ENCODE results near the gene CFAP43. TPM values are rescaled to one million over a fixed set of nuclear protein-coding genes. Genes with fewer than 3 reads are reported as not detected.
"Not testable (repeated sequence)": the region's sequence is repeated elsewhere in the genome, so short reads cannot be mapped to it uniquely, and the experiment has no call there.

The CFAP43 gene
- total RNA-seq, 1 donor from 2014 or later = 0.25 TPM

GRCh38 chr10:104197364-104197763, 34.8 kb downstream of the CFAP43 start:
- H3K9me3 ChIP-seq = no peaks in the 10 kb centered on the region
- DNase-seq (ENCODE audit: extremely low spot score in 2 of 2) = no peak
- TF ChIP-seq POLR2AphosphoS5 (IDR thresholded peaks at IDR 0.05; ENCODE audit: insufficient read depth in 1 of 2, low read depth in 1 of 2) (no peak), POLR2A (IDR thresholded peaks at IDR 0.05) (no peak)
- H3K4me1 ChIP-seq = no peaks in the 10 kb centered on the region
- no peaks in the 10 kb centered on the region for H3K36me3 ChIP-seq
- no peak overlapping the region for H3K4me3 ChIP-seq
- intact Hi-C loops (cut with DNase I) = no loop called here
- H3K27ac ChIP-seq = no peak overlapping the region
- no peaks in the 10 kb centered on the region for H3K27me3 ChIP-seq

DNA sequence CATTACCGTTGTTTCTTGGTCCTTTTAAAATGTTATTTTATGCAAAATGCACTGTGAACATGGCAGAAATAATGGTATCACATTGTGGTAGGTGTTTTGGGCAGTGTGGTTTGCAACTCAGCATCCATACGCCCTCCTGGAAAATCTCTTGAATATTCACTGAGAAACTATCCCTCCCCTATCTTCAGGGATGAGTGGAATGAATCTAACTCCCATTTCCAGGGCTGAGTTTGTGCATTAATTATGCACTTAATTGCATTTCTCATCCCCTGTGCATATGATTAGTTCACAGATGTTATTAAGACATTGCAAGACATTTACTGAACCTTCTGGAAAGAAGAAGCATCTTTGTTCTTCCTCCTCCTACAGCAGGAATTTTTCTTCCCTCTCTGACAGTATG, 36.5 kb downstream of the CFAP43 start:
- DNase-seq (ENCODE audit: extremely low spot score in 2 of 2) = no peak
- Histone ChIP-seq H3K9me3 (no peaks in the 10 kb centered on the region), H3K27ac (no peak overlapping the region), H3K4me1 (no peaks in the 10 kb centered on the region), H3K36me3 (no peaks in the 10 kb centered on the region), H3K27me3 (no peaks in the 10 kb centered on the region), H3K4me3 (no peak overlapping the region)
- TF ChIP-seq POLR2AphosphoS5 (IDR thresholded peaks at IDR 0.05; ENCODE audit: insufficient read depth in 1 of 2, low read depth in 1 of 2) (no peak), CTCF (IDR thresholded peaks at IDR 0.05) (no peak), POLR2A (IDR thresholded peaks at IDR 0.05) (no peak)
- intact Hi-C loops (cut with DNase I) = no loop called here

DNA sequence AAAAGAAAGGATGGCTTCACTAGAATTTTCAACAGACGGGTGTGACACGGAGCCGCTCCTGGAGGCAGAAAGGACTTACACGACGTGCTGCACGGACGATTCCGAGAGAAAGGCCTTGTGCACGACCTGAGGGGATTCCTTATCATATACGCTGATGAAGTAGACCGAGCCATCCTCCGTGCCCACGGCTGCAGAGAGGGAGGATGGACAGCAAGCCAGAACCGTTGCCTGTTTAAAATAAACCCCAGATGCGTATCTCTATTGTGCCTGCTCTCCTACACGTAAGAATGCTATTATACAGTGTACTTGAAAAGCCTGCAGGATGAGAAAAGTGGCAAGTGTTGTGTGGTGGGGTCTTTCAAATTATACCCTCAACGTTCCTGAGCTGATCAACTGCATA, 38.4 kb downstream of the CFAP43 start:
- H3K4me1 ChIP-seq = no peaks in the 10 kb centered on the region
- H3K4me3 ChIP-seq = no peak overlapping the region
- no peak for TF ChIP-seq POLR2AphosphoS5 (IDR thresholded peaks at IDR 0.05; ENCODE audit: insufficient read depth in 1 of 2, low read depth in 1 of 2)
- TF ChIP-seq CTCF (IDR thresholded peaks at IDR 0.05) = no peak
- no peak for TF ChIP-seq POLR2A (IDR thresholded peaks at IDR 0.05)
- no peaks in the 10 kb centered on the region for H3K36me3 ChIP-seq
- no peak for DNase-seq (ENCODE audit: extremely low spot score in 2 of 2)
- intact Hi-C loops (cut with DNase I) = no loop called here
- H3K27ac ChIP-seq = no peak overlapping the region
- no peaks in the 10 kb centered on the region for H3K9me3 ChIP-seq
- H3K27me3 ChIP-seq = no peaks in the 10 kb centered on the region

DNA sequence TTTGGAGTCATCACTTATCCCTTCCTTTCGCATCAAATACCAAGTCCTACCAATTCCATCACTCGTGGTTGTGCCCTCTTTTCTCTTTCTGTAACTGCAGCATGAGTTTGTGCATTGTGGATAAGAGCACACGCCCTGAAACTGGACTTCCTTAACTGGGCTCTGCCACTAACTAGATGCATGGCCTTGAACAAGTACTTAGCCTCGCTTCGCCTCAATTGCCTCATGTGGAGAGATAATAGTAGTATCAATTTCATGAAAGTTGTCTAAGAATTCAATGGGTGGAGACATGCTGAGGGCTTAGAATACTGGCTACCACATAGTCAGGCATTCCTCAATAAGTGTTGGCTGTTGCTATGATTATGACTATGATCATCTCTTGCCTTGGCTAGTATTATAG, 41.5 kb downstream of the CFAP43 start:
- DNase-seq (ENCODE audit: extremely low spot score in 2 of 2) = no peak
- Histone ChIP-seq H3K27ac (no peak overlapping the region), H3K9me3 (no peaks in the 10 kb centered on the region), H3K4me1 (no peaks in the 10 kb centered on the region), H3K27me3 (no peaks in the 10 kb centered on the region), H3K4me3 (no peak overlapping the region), H3K36me3 (no peaks in the 10 kb centered on the region)
- no peak for TF ChIP-seq CTCF (IDR thresholded peaks at IDR 0.05)
- TF ChIP-seq POLR2AphosphoS5 (IDR thresholded peaks at IDR 0.05; ENCODE audit: insufficient read depth in 1 of 2, low read depth in 1 of 2) = no peak
- no peak for TF ChIP-seq POLR2A (IDR thresholded peaks at IDR 0.05)
- intact Hi-C loops (cut with DNase I) = no loop called here

- no peak overlapping the region for H3K4me3 ChIP-seq
- TF ChIP-seq POLR2AphosphoS5 (IDR thresholded peaks at IDR 0.05; ENCODE audit: insufficient read depth in 1 of 2, low read depth in 1 of 2) = no peak
- no peak for TF ChIP-seq POLR2A (IDR thresholded peaks at IDR 0.05)
- no peak for TF ChIP-seq CTCF (IDR thresholded peaks at IDR 0.05)
Observed at GRCh38 chr10:104183682-104184081, 48.5 kb downstream of the CFAP43 start.

GRCh38 chr10:104174136-104174535, 58.0 kb downstream of the CFAP43 start:
- H3K27ac ChIP-seq; H3K27me3 ChIP-seq; intact Hi-C loops (cut with DNase I); DNase-seq (ENCODE audit: extremely low spot score in 2 of 2); H3K36me3 ChIP-seq; H3K4me3 ChIP-seq; H3K4me1 ChIP-seq; H3K9me3 ChIP-seq: not testable (repeated sequence)

More at GRCh38 chr10:104183682-104184081, 48.5 kb downstream of the CFAP43 start:
- DNase-seq (ENCODE audit: extremely low spot score in 2 of 2) = no peak
- no peaks in the 10 kb centered on the region for H3K9me3 ChIP-seq
- H3K36me3 ChIP-seq = no peaks in the 10 kb centered on the region
- no peak overlapping the region for H3K27ac ChIP-seq
- H3K4me1 ChIP-seq = no peaks in the 10 kb centered on the region
- H3K27me3 ChIP-seq = no peaks in the 10 kb centered on the region
- intact Hi-C loops (cut with DNase I) = no loop called here
